ENCODE results near the gene SPINT3.
A peak's percentile ranks its signal among the peaks of the same experiment; 100 is the strongest.

SPINT3 gene

DNA sequence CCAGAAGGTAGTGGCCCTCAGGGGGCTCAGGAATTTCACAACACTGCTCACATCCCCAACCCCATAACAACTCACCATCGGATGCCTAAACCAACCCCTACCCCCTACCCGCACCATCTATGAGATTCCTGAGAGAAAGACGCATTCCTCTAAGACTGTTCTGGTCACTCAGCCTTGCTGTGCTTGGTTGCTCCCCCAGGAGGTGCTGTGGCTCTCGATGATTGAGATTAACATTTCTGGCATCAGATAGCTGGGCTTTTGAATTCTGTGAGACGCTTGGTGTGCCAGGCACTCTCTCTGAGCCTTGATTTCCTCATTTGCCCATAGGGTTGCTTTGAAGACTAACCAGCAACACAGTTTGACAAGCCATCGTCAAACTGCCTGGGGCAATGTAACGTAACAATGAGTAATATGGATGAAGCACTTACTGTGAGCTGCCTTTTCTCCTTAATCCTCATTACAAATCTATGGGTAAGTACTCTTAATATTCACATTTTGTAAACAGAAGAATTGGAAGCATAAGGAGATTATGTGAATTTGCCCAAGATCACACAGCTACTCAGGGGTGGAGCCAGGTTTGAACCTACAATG is 22.9 kb upstream of the SPINT3 start:
- Histone ChIP-seq H3K4me3 (replicated peaks; ENCODE audit: low read depth, low read length) (no peak overlapping the region), H3K27me3 (replicated peaks; ENCODE audit: control insufficient read depth, insufficient read depth, low read length) (no peaks in the 10 kb centered on the region; the same call in none of the 2 replicates), H3K36me3 (ENCODE audit: control insufficient read depth, insufficient read depth, low read length) (no peaks in the 10 kb centered on the region)
- TF ChIP-seq, protein P1, sequence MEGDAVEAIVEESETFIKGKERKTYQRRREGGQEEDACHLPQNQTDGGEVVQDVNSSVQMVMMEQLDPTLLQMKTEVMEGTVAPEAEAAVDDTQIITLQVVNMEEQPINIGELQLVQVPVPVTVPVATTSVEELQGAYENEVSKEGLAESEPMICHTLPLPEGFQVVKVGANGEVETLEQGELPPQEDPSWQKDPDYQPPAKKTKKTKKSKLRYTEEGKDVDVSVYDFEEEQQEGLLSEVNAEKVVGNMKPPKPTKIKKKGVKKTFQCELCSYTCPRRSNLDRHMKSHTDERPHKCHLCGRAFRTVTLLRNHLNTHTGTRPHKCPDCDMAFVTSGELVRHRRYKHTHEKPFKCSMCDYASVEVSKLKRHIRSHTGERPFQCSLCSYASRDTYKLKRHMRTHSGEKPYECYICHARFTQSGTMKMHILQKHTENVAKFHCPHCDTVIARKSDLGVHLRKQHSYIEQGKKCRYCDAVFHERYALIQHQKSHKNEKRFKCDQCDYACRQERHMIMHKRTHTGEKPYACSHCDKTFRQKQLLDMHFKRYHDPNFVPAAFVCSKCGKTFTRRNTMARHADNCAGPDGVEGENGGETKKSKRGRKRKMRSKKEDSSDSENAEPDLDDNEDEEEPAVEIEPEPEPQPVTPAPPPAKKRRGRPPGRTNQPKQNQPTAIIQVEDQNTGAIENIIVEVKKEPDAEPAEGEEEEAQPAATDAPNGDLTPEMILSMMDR (IDR thresholded peaks at IDR 0.05; ENCODE audit: insufficient read depth, low read length, poor library complexity, severe bottlenecking) = peak; percentile 5
- DNase-seq (ENCODE audit: extremely low read depth, insufficient read length) = no peak

DNA sequence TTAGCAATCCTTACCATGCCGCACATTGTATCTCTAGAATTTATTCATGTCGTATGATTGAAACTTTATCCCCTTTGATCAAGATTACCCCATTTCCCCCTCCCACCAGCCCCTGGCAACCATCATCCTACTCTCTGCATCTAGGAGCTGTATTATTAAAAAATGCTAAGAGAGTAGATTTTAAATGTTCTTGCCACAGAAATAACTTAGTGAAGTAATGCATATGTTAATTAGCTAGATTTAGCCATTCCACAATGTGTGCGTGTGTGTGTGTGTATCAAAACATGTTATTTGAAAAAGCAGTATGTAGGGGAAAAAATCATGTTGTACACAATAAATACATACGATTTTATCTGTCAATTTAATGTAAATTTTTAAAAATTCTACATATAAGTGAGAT is 11.9 kb upstream of the SPINT3 start:
- DNase-seq (ENCODE audit: extremely low read depth, insufficient read length) = no peak
- Histone ChIP-seq H3K36me3 (ENCODE audit: control insufficient read depth, insufficient read depth, low read length) (no peaks in the 10 kb centered on the region), H3K27me3 (replicated peaks; ENCODE audit: control insufficient read depth, insufficient read depth, low read length) (no peaks in the 10 kb centered on the region; the same call in 1 of the 2 replicates), H3K4me3 (replicated peaks; ENCODE audit: low read depth, low read length) (no peak overlapping the region)
- TF ChIP-seq, protein P1 (IDR thresholded peaks at IDR 0.05; ENCODE audit: insufficient read depth, low read length, poor library complexity, severe bottlenecking) = no peak

DNA sequence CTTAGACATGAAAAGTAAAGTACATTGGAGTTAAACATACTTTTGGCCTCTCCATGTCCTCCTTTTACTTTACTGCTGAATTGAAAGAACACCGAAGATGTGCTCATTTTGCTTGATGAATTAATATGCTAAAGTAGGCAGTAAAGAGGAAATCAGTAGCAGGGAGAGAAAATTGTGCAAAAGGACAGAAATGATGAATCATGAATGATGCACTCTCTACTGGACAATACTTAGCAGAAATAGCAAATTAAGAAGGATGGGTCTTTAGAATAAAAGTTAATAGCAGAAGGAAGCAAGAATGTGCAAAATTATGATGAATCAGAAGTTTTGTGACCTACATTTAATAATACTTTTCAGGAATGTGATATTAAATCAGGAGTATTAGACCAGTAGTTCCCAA is 8.4 kb upstream of the SPINT3 start:
- DNase-seq (ENCODE audit: extremely low read depth, insufficient read length) = no peak
- no peaks in the 10 kb centered on the region for H3K27me3 ChIP-seq (replicated peaks; ENCODE audit: control insufficient read depth, insufficient read depth, low read length)
- TF ChIP-seq, protein P1 (IDR thresholded peaks at IDR 0.05; ENCODE audit: insufficient read depth, low read length, poor library complexity, severe bottlenecking) = no peak
- H3K36me3 ChIP-seq (ENCODE audit: control insufficient read depth, insufficient read depth, low read length) = no peaks in the 10 kb centered on the region
- H3K4me3 ChIP-seq (replicated peaks; ENCODE audit: low read depth, low read length) = no peak overlapping the region

DNA sequence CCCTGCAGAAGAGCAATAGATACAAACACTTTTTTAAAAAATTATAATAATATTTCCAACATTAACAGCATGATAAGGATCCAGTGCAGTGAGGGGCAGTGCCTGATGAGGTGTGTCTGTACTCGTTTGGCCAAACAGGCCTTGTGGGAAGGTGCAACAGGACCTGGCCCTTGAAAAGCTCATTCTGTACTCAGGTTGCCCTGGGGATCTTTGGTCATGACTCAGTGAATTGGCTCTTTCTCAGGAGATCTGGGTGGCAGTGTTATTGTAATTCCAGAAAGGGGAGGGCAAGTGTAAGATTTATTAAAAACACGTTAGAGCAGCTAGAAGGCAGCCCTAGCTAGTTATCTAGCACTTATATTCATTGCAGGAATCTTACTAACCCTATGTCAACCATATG is 2.9 kb upstream of the SPINT3 start:
- TF ChIP-seq, protein P1 (IDR thresholded peaks at IDR 0.05; ENCODE audit: insufficient read depth, low read length, poor library complexity, severe bottlenecking) = no peak
- H3K27me3 ChIP-seq (replicated peaks; ENCODE audit: control insufficient read depth, insufficient read depth, low read length) = no peaks in the 10 kb centered on the region; the same call in 1 of the 2 replicates
- H3K36me3 ChIP-seq (ENCODE audit: control insufficient read depth, insufficient read depth, low read length) = no peaks in the 10 kb centered on the region
- no peak overlapping the region for H3K4me3 ChIP-seq (replicated peaks; ENCODE audit: low read depth, low read length)
- DNase-seq (ENCODE audit: extremely low read depth, insufficient read length) = no peak

DNA sequence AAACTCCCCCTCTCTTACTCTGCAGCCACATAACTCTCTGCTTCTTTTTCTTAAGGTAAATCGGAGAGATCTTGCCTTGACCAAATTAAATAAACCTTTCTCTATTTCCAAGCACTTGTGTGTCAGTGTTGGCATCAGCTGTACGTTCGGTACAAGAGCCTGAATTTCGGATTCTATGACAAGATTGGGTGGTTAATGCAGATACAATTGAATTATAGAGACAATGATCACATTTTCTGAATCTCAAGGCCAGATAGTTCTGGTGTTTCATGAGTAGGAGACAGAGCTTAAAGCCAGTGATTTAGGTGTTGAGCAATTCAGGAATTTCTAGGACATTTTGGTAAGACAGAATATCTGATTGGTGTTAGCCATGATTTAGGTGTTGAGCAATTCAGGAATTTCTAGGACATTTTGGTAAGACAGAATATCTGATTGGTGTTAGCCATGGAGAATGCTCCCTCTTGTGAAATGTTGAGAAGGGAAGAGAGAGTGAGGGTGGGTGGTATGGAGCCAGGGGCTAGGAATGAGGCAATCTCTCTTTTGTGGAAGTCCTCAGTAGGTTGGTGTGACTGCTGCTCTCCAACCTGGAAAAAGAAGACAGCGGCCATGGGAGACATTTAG is 5.1 kb downstream of the SPINT3 start:
- Histone ChIP-seq H3K27me3 (replicated peaks; ENCODE audit: control insufficient read depth, insufficient read depth, low read length) (no peaks in the 10 kb centered on the region), H3K4me3 (replicated peaks; ENCODE audit: low read depth, low read length) (no peak overlapping the region), H3K36me3 (ENCODE audit: control insufficient read depth, insufficient read depth, low read length) (no peaks in the 10 kb centered on the region)
- no peak for DNase-seq (ENCODE audit: extremely low read depth, insufficient read length)
- TF ChIP-seq, protein P1 (IDR thresholded peaks at IDR 0.05; ENCODE audit: insufficient read depth, low read length, poor library complexity, severe bottlenecking) = no peak

Data from GM06990 (cell line).